CD4-positive, alpha-beta T cell (primary cell): Measurements from ENCODE around the gene FSCN2. TPM values are rescaled to one million over a fixed set of nuclear protein-coding genes. Genes with fewer than 3 reads are reported as not detected.

ENCODE experiments used
- ATAC-seq: fragments of 200-7000 bp; cut with Tn5 transposase; one replicate; pipeline ENCODE4 v1.10.0; 2022; ENCODE audit warnings: mild to moderate bottlenecking; ENCODE audit not compliant: poor library complexity
- CTCF ChIA-PET: fragments of 350-600 bp; sonication (Branson Sonifier 250); formaldehyde crosslinking; loops from one replicate; lab custom pipeline; 2021; ENCODE audit warnings: antibody characterized with exemption, inconsistent platforms; lab: Charles Lee
- POLR2A ChIA-PET: fragments of 350-600 bp; sonication (Branson Sonifier 250); formaldehyde crosslinking; loops from one replicate; lab custom pipeline; 2021; ENCODE audit warnings: antibody characterized with exemption, inconsistent platforms; lab: Charles Lee
- DNase-seq, 14 experiments: peaks; one replicate each; pipeline ENCODE4 v3.0.0-alpha.2; 2013 to 2020; ENCODE audit warnings: mixed read lengths in 2 of 14
- H3K27ac ChIP-seq, 2 donors: one replicate each; pipeline versions ENCODE4 v1.5.1 to v1.7.0; 2013; ENCODE audit warnings: low read length in 2 of 2, low read depth in 1 of 2, mild to moderate bottlenecking in 1 of 2
- H3K27me3 ChIP-seq, 2 experiments: 1 replicate in 1 of 2; 2 replicates in 1 of 2; pipeline versions ENCODE4 v1.6.1 to v1.7.0; 2013; ENCODE audit warnings: low read length in 2 of 2, control low read depth in 1 of 2, mild to moderate bottlenecking in 1 of 2, moderate library complexity in 1 of 2; ENCODE audit not compliant: insufficient read depth in 2 of 2, control insufficient read depth in 1 of 2
- H3K36me3 ChIP-seq: one replicate; pipeline ENCODE4 v1.6.1; 2013; ENCODE audit warnings: low read length, control low read depth; ENCODE audit not compliant: insufficient read depth
- H3K4me1 ChIP-seq: one replicate; pipeline ENCODE4 v1.6.1; 2013; ENCODE audit warnings: low read length, control low read depth; ENCODE audit not compliant: insufficient read depth
- H3K4me3 ChIP-seq: one replicate; pipeline ENCODE4 v1.5.1; 2013; ENCODE audit warnings: mild to moderate bottlenecking, low read length, moderate library complexity
- H3K9me3 ChIP-seq, 2 experiments: 1 replicate in 1 of 2; 2 replicates in 1 of 2; pipeline versions ENCODE4 v1.6.1 to v1.7.0; 2013; ENCODE audit warnings: low read length in 2 of 2, mild to moderate bottlenecking in 2 of 2, control low read depth in 1 of 2, moderate library complexity in 1 of 2; ENCODE audit not compliant: control insufficient read depth in 1 of 2, insufficient read depth in 1 of 2
- H3K27ac Mint-ChIP-seq: one replicate; pipeline ENCODE4 v1.8.0; 2020; ENCODE audit warnings: mixed read lengths
- H3K27me3 Mint-ChIP-seq: one replicate; pipeline ENCODE4 v1.8.0; 2021; ENCODE audit warnings: mixed read lengths
- H3K36me3 Mint-ChIP-seq: one replicate; pipeline ENCODE4 v1.8.0; 2021; ENCODE audit warnings: low read depth, mixed read lengths
- H3K4me1 Mint-ChIP-seq: one replicate; pipeline ENCODE4 v1.8.0; 2021; ENCODE audit warnings: low read depth, mixed read lengths
- H3K4me3 Mint-ChIP-seq: one replicate; pipeline ENCODE4 v1.8.0; 2020; ENCODE audit warnings: mild to moderate bottlenecking, mixed read lengths
- H3K9me3 Mint-ChIP-seq: one replicate; pipeline ENCODE4 v1.8.0; 2020; ENCODE audit warnings: mixed read lengths
- CTCF ChIP-seq: fragments of 200-600 bp; IDR thresholded peaks from one replicate; pipeline ENCODE4 v1.8.0; 2022; ENCODE audit warnings: antibody characterized with exemption, mild to moderate bottlenecking
- intact Hi-C, 2 experiments: fragments of 100-400 bp; cut with DNase I in 1 of 2; cut with micrococcal nuclease in 1 of 2; formaldehyde crosslinking; loops; one replicate each; pipeline versions ENCODE4 v1.15.1 to v1.9.0; 2023 to 2025; cut with DNase I, micrococcal nuclease
- polyA plus RNA-seq, 2 donors: library from polyadenylated mRNA; unstranded; fragments of 120-200 nt; gene quantifications; one replicate each; pipeline ENCODE4 v1.2.1, GENCODE V29; 2013
- total RNA-seq, 174 experiments: library from RNA in 2 of 174; stranded (reverse) in 2 of 174; gene quantifications; one replicate each; pipeline ENCODE4 v1.2.3 and lab custom pipeline; 2021 to 2026

Gene FSCN2, protein sequence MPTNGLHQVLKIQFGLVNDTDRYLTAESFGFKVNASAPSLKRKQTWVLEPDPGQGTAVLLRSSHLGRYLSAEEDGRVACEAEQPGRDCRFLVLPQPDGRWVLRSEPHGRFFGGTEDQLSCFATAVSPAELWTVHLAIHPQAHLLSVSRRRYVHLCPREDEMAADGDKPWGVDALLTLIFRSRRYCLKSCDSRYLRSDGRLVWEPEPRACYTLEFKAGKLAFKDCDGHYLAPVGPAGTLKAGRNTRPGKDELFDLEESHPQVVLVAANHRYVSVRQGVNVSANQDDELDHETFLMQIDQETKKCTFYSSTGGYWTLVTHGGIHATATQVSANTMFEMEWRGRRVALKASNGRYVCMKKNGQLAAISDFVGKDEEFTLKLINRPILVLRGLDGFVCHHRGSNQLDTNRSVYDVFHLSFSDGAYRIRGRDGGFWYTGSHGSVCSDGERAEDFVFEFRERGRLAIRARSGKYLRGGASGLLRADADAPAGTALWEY
- total RNA-seq (1 to 10 TPM; 1.0 to 1.1 TPM), total RNA-seq (lab: John Stamatoyannopoulos, UW) (0 to 3.3 (median 0.26) reads per million in 172 experiments)
- 0.25 TPM for polyA plus RNA-seq (2013, experiment 1 of 2)
- polyA plus RNA-seq (2013, experiment 2 of 2) = 0.97 TPM

GRCh38 chr17:81527591-81528383 is at the start of gene FSCN2:
Gene FSCN2 (plus strand): TSS chr17:81528377. CDS start chr17:81528532, 155 bp downstream.
- H3K27me3 Mint-ChIP-seq = peaks cover 6% of the 10 kb centered on the region
- H3K9me3 Mint-ChIP-seq = no peaks in the 10 kb centered on the region
- intact Hi-C loops = no loop called here
- ChIA-PET CTCF (no interaction called here), POLR2A (no interaction called here)
- no peaks in the 10 kb centered on the region for H3K4me1 Mint-ChIP-seq
- no peak for DNase-seq
- Histone ChIP-seq H3K36me3 (no peaks in the 10 kb centered on the region), H3K9me3 (peaks cover 0 to 10% of the 10 kb centered on the region in 2 experiments), H3K4me1 (no peaks in the 10 kb centered on the region), H3K27me3 (peaks cover 17 to 25% of the 10 kb centered on the region in 2 experiments), H3K27ac (no peak within 1 kb of the TSS), H3K4me3 (no peak within 1 kb of the TSS)
- no peaks in the 10 kb centered on the region for H3K36me3 Mint-ChIP-seq
- no peak for ATAC-seq
- no peak within 1 kb of the TSS for H3K27ac Mint-ChIP-seq
- TF ChIP-seq CTCF = no peak
- H3K4me3 Mint-ChIP-seq = no peak within 1 kb of the TSS

DNA sequence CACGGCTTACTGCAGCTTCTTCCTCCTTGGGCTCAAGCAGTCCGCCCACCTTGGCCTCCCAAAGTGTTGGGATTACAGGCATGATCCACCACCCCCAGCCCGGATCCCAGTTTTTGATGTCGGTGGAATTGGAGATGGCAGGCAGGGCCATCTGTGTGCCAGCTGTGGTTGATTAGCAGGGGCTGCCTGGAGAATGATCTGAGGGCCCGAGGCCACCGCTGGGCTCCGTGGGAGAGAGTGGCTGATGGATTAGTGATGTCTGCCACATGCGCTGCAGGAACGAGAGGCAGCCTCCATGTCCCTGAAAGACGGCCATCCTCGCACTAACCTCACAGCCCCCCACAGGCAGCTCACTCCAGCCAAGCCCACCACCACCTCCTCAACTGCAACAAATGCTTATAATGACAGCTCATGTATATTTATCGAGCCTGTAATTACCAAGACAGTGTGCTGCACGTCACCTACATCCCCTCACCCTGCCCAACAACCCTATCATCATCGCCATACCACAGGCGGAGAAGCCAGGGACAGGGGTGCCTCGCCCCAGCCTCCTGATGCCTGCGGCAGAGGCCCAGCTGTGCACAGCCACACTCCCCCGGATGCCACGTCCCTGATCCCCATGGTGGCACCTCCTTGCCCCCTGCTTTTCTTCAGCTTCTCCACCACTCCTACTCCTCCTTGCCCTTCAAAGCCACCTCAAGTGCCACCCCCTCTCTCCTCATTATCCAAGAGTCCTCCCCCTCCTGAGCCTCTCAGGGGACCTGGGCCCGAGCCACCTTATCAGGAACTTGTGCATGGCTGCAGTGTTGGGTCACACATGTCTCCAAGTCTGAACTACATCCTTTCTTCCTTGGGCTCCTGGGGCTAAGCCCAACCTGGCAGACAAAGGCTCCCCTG is 48.8 kb upstream of the FSCN2 start:
- Histone ChIP-seq H3K27me3 (peaks cover 25 to 31% of the 10 kb centered on the region in 2 experiments), H3K4me1 (peaks cover 32% of the 10 kb centered on the region), H3K9me3 (peaks cover 0 to 7% of the 10 kb centered on the region in 2 experiments), H3K27ac (no peak overlapping the region), H3K36me3 (no peaks in the 10 kb centered on the region), H3K4me3 (no peak overlapping the region)
- ATAC-seq (no peak), DNase-seq (no peak)
- POLR2A ChIA-PET = no interaction called here
- CTCF ChIA-PET = no interaction called here
- no peaks in the 10 kb centered on the region for H3K36me3 Mint-ChIP-seq
- no peak overlapping the region for H3K4me3 Mint-ChIP-seq
- H3K27me3 Mint-ChIP-seq = peaks cover 24% of the 10 kb centered on the region
- no peaks in the 10 kb centered on the region for H3K4me1 Mint-ChIP-seq
- intact Hi-C loops = loop anchor here (5.0 to 10.0 kb wide), 4 partner anchors 242 to 1335 kb away; partner anchors contain the start of genes CHMP6 (in 1 of the 2), EIF4A3 (in 1 of the 2), NDUFAF8 (in 1 of the 2) and TEPSIN (in 1 of the 2)
- H3K27ac Mint-ChIP-seq = no peak overlapping the region
- TF ChIP-seq CTCF = no peak
- H3K9me3 Mint-ChIP-seq = no peaks in the 10 kb centered on the region
